Measurements from ENCODE around the gene ABCC8. TPM values are rescaled to one million over a fixed set of nuclear protein-coding genes. Genes with fewer than 3 reads are reported as not detected.

Gene ABCC8
- total and polyA plus RNA-seq, 2 donors (not counting 3 experiments of a cell fraction or from before 2014, with no cell fraction given), result not detected

GRCh38 chr11:17378655-17379054 is 98.0 kb downstream of the ABCC8 start:
- BruUV-seq (replicated peaks), result no TSS peak
- ChIA-PET POLR2A (no interaction called here), CTCF (interaction anchor here (1.6 to 1.8 kb wide), 2 partner anchors 10 to 125 kb away, joined by 3 to 7 read pairs; partner anchors contain the start of gene KCNJ11)
- Histone ChIP-seq H3K9me1 (replicated peaks; ENCODE audit: control insufficient read depth, extremely low read depth, insufficient read depth, low read length) (no peaks in the 10 kb centered on the region), H3K4me3 (replicated peaks in 1 of 3; ENCODE audit: insufficient read depth in 1 of 3, low read depth in 1 of 3, low read length in 3 of 3) (no peak overlapping the region), H3K27ac (ENCODE audit: insufficient read depth, low read depth, low read length) (no peak overlapping the region), H3K4me2 (ENCODE audit: insufficient read depth, low read length) (no peak overlapping the region), H2AFZ (ENCODE audit: low read depth, low read length) (no peak overlapping the region), H3K4me1 (ENCODE audit: control insufficient read depth, extremely low read depth, insufficient read depth, low read length) (no peaks in the 10 kb centered on the region), H3K36me3 (ENCODE audit: control insufficient read depth in 2 of 2, extremely low read depth in 1 of 2, insufficient read depth in 2 of 2, low read length in 2 of 2) (no peaks in the 10 kb centered on the region), H3K9me3 (replicated peaks; ENCODE audit: control insufficient read depth, insufficient read depth, low read length) (no peaks in the 10 kb centered on the region), H3K27me3 (ENCODE audit: control insufficient read depth in 2 of 2, insufficient read depth in 2 of 2, low read length in 2 of 2) (no peaks in the 10 kb centered on the region), H3K9ac (replicated peaks; ENCODE audit: extremely low read depth, insufficient read depth, low read length) (no peak overlapping the region), H4K20me1 (replicated peaks; ENCODE audit: control insufficient read depth, extremely low read depth, insufficient read depth, low read length) (no peaks in the 10 kb centered on the region), H3K79me2 (ENCODE audit: control insufficient read depth, insufficient read depth, low read length) (no peaks in the 10 kb centered on the region)
- FAIRE-seq (no peak), DNase-seq (ENCODE audit: low read depth, low spot score) (no peak)
- intact Hi-C loops (cut with micrococcal nuclease), result no loop called here
- dilution Hi-C loops (cut with MboI; ENCODE audit: extremely low pct_ligation_motif_present, low sequenced_read_pairs), result no loop called here
- TF ChIP-seq POLR2A (IDR thresholded peaks at IDR 0.05; ENCODE audit: low read depth, low read length) (no peak), MYC (IDR thresholded peaks at IDR 0.05; ENCODE audit: low read depth, low read length) (no peak)

- H2AFZ ChIP-seq (ENCODE audit: low read depth, low read length), result no peak overlapping the region
- DNase-seq (ENCODE audit: low read depth, low spot score) (no peak), FAIRE-seq (no peak)
- dilution Hi-C loops (cut with MboI; ENCODE audit: extremely low pct_ligation_motif_present, low sequenced_read_pairs), result no loop called here
- H3K9me1 ChIP-seq (replicated peaks; ENCODE audit: control insufficient read depth, extremely low read depth, insufficient read depth, low read length), result no peaks in the 10 kb centered on the region
- intact Hi-C loops (cut with micrococcal nuclease), result no loop called here
- H3K4me1 ChIP-seq (ENCODE audit: control insufficient read depth, extremely low read depth, insufficient read depth, low read length), result no peaks in the 10 kb centered on the region
- H3K79me2 ChIP-seq (ENCODE audit: control insufficient read depth, insufficient read depth, low read length), result no peaks in the 10 kb centered on the region
- H3K4me2 ChIP-seq (ENCODE audit: insufficient read depth, low read length), result no peak overlapping the region
- H3K9me3 ChIP-seq (replicated peaks; ENCODE audit: control insufficient read depth, insufficient read depth, low read length), result peaks cover 7% of the 10 kb centered on the region
- ChIA-PET POLR2A (no interaction called here), CTCF (no interaction called here)
- no peak overlapping the region for H3K9ac ChIP-seq (replicated peaks; ENCODE audit: extremely low read depth, insufficient read depth, low read length)
- H3K27me3 ChIP-seq (ENCODE audit: control insufficient read depth in 2 of 2, insufficient read depth in 2 of 2, low read length in 2 of 2), result no peaks in the 10 kb centered on the region
- no peak overlapping the region for H3K27ac ChIP-seq (ENCODE audit: insufficient read depth, low read depth, low read length)
- no peaks in the 10 kb centered on the region for H4K20me1 ChIP-seq (replicated peaks; ENCODE audit: control insufficient read depth, extremely low read depth, insufficient read depth, low read length)
- BruUV-seq (replicated peaks), result no TSS peak
- H3K36me3 ChIP-seq (ENCODE audit: control insufficient read depth in 2 of 2, extremely low read depth in 1 of 2, insufficient read depth in 2 of 2, low read length in 2 of 2), result no peaks in the 10 kb centered on the region
- TF ChIP-seq JUN (IDR thresholded peaks at IDR 0.05; ENCODE audit: borderline replicate concordance, insufficient read depth, insufficient read length, low read depth) (no peak), MYC (IDR thresholded peaks at IDR 0.05; ENCODE audit: low read depth, low read length) (no peak), POLR2AphosphoS5 (IDR thresholded peaks at IDR 0.05; ENCODE audit: insufficient read depth, low read depth, low read length) (no peak), GATA2 (IDR thresholded peaks at IDR 0.05; ENCODE audit: insufficient read depth, insufficient read length, low read depth, low read length) (no peak), FOS (IDR thresholded peaks at IDR 0.05; ENCODE audit: borderline replicate concordance, insufficient read depth, low read length) (no peak), EZH2 (IDR thresholded peaks at IDR 0.05; ENCODE audit: borderline replicate concordance, low read depth, low read length, severe bottlenecking) (no peak), POLR2A (IDR thresholded peaks at IDR 0.05; ENCODE audit: low read depth, low read length) (no peak), MAX (IDR thresholded peaks at IDR 0.05; ENCODE audit: insufficient read depth, insufficient read length) (no peak), CTCF (IDR thresholded peaks at IDR 0.05; ENCODE audit: extremely low read depth in 1 of 2, insufficient read depth in 1 of 2, low read depth in 1 of 2, low read length in 2 of 2) (no peak)
- no peak overlapping the region for H3K4me3 ChIP-seq (replicated peaks in 1 of 3; ENCODE audit: insufficient read depth in 1 of 3, low read depth in 1 of 3, low read length in 3 of 3)
These were observed 100.2 kb downstream of the ABCC8 start for GRCh38 chr11:17376493-17376892.

All from endothelial cell of umbilical vein (primary cell).